K562 treated with DMSO at 1 percent for 4 hours (cell line): ENCODE data around the gene TAF11L11. TPM values are rescaled to one million over a fixed set of nuclear protein-coding genes. Genes with fewer than 3 reads are reported as not detected.

Experiments
- total RNA-seq: library from RNA; unstranded; fragments of 300-600 nt; gene quantifications from 2 replicates; pipeline ENCODE4 v1.2.3, GENCODE V29; 2022; ENCODE audit not compliant: insufficient read depth

TAF11L11 gene
- not detected in 2 replicates for total RNA-seq

GRCh38 chr5:17603880-17604279 lies at the start of gene TAF11L11:
TAF11L11 (plus strand) TSS chr5:17604183.

GRCh38 chr5:17585658-17586057 lies 18.3 kb upstream of the TAF11L11 start, which contains the start of gene TAF11L7:
TAF11L7 (minus strand) TSS chr5:17585758.

GRCh38 chr5:17590860-17591259 lies 13.1 kb upstream of the TAF11L11 start, which contains the start of gene TAF11L8:
TAF11L8 (minus strand) TSS chr5:17590960.

GRCh38 chr5:17594255-17594654 lies 9.7 kb upstream of the TAF11L11 start, which contains the start of gene TAF11L9:
TAF11L9 (minus strand) TSS chr5:17594394.

GRCh38 chr5:17597728-17598127 lies 6.3 kb upstream of the TAF11L11 start, which contains the start of gene TAF11L10:
TAF11L10 (minus strand) TSS chr5:17597828.

GRCh38 chr5:17610092-17610491 lies 6.1 kb downstream of the TAF11L11 start, which contains the start of gene TAF11L12:
TAF11L12 (plus strand) TSS chr5:17610392.

GRCh38 chr5:17631788-17632187 lies 27.8 kb downstream of the TAF11L11 start, which contains the start of gene TAF11L13:
TAF11L13 (plus strand) TSS chr5:17632088.

GRCh38 chr5:17634160-17634559 lies 30.2 kb downstream of the TAF11L11 start, which contains the start of gene TAF11L14:
TAF11L14 (plus strand) TSS chr5:17634460.

Other genes starting within 250 kb of the TAF11L11 start
- gene TAF11L2, start 106.0 kb upstream of the TAF11L11 start, total RNA-seq: not detected in 2 replicates
- not detected in 2 replicates for gene TAF11L3, start 85.8 kb upstream of the TAF11L11 start, total RNA-seq
- not detected in 2 replicates for gene TAF11L4, start 82.4 kb upstream of the TAF11L11 start, total RNA-seq
- not detected in 2 replicates for gene TAF11L5, start 78.9 kb upstream of the TAF11L11 start, total RNA-seq
- gene TAF11L6, start 75.5 kb upstream of the TAF11L11 start, total RNA-seq: not detected in 2 replicates
- gene TAF11L7, start 18.4 kb upstream of the TAF11L11 start, total RNA-seq: not detected in 2 replicates
- gene TAF11L8, start 13.2 kb upstream of the TAF11L11 start, total RNA-seq: not detected in 2 replicates
- gene TAF11L9, start 9.8 kb upstream of the TAF11L11 start, total RNA-seq: not detected in 2 replicates
- gene TAF11L10, start 6.4 kb upstream of the TAF11L11 start, total RNA-seq: not detected in 2 replicates
- gene TAF11L12, start 6.2 kb downstream of the TAF11L11 start, total RNA-seq: not detected in 2 replicates
- gene TAF11L13, start 27.9 kb downstream of the TAF11L11 start, total RNA-seq: not detected in 2 replicates
- gene TAF11L14, start 30.3 kb downstream of the TAF11L11 start, total RNA-seq: not detected in 2 replicates